Measurements from ENCODE around the gene ZC3H18. TPM values are rescaled to one million over a fixed set of nuclear protein-coding genes. Genes with fewer than 3 reads are reported as not detected.
A peak's percentile ranks its signal among the peaks of the same experiment; 100 is the strongest.

ZC3H18 gene
- total RNA-seq, 5 donors from 2014 or later (not counting 1 experiment from before 2014, with no cell fraction given), result 87.0 to 111 (median 91.5) TPM

DNA sequence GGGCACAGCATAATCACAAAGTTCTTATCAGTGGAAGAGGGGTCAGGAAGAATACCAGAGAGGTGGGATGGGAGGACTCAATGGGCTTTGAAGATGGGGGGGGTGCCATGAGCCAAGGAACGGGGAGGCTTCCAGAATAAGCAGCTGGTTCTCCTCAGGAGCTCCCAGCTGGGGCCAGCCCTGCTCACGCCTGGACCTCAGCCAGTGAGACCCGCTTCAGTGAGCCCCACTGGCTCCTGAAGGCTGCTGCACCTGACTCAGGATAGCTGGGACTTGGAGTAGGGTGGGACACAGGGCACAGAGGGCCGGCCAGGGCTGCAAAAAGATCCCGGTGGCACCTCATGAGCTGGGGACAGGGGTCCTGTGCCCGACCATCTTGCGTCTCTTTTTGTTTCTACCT lies 24.4 kb upstream of the ZC3H18 start:
- 37% methylated on average over 2 of the region's 7 CpGs for WGBS (ENCODE audit: insufficient coverage)
- H3K27ac Mint-ChIP-seq, result no peak overlapping the region
- H3K9me3 Mint-ChIP-seq, result peaks cover 4 to 7% (median 6%) of the 10 kb centered on the region in 3 donors
- DNase-seq, result no peak
- no peak for ATAC-seq (replicated peaks in 1 of 4)
- H3K9me3 ChIP-seq, result no peaks in the 10 kb centered on the region
- no peaks in the 10 kb centered on the region for H3K36me3 ChIP-seq (ENCODE audit: control insufficient read depth in 2 of 2, extremely low read depth in 1 of 2, insufficient read depth in 1 of 2, low read length in 1 of 2)
- H3K36me3 Mint-ChIP-seq, result peaks cover 5% of the 10 kb centered on the region
- H3K4me1 ChIP-seq (ENCODE audit: control insufficient read depth in 1 of 2, extremely low read depth in 1 of 2, insufficient read depth in 2 of 2, low read length in 2 of 2), result peaks cover 0 to 46% of the 10 kb centered on the region in 2 experiments
- H3K4me3 ChIP-seq (ENCODE audit: control insufficient read depth in 1 of 2, extremely low read depth in 1 of 2, low read length in 1 of 2), result no peak overlapping the region
- H3K27ac ChIP-seq (ENCODE audit: low read length), result no peak overlapping the region
- H3K27me3 Mint-ChIP-seq, result peaks cover 0 to 11% of the 10 kb centered on the region in 2 donors
- ChIA-PET CTCF (no interaction called here), POLR2A (no interaction called here)
- H3K4me3 Mint-ChIP-seq, result no peak overlapping the region
- H3K4me1 Mint-ChIP-seq, result peaks cover 14 to 25% (median 21%) of the 10 kb centered on the region in 3 donors
- H3K27me3 ChIP-seq (replicated peaks in 1 of 2; ENCODE audit: control insufficient read depth in 2 of 2, extremely low read depth in 1 of 2, insufficient read depth in 2 of 2, low read length in 1 of 2), result peaks cover 0 to 69% of the 10 kb centered on the region in 2 experiments

DNA sequence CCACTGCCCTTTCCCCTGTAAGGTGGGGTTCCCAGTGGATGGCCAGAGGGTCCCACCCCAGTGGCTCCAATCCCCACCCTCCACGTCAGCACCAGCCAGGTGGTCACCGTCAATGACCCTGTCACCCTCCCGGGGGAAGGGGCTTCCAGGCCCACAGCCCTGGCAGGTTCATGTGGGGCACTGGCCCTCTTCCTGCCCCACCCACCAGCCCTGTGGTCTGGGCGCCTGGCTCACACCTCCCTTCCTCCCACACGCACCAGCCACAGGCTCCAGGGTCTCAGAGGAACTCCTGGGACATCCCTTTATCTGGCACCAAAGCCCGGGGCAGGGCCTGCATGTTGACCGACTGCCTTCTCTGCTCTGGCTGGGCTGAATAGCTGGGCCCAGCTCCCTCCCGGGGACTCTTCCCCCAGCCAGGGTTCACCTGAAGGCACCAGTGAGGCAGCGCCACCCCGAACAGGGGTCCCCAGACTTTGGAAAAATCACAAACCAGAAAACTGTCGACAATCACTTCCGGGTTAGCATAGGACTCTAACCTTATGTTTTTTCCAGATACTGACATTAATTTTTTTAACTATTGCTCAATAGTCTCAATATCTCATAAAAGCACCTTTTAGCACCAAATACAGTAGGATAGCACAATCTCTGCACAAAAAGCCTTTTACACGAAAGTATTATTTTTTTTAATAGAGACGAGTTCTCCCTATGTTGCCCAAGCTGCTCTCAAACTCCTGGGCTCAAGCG lies 21.9 kb upstream of the ZC3H18 start:
- Histone ChIP-seq H3K27me3 (replicated peaks in 1 of 2; ENCODE audit: control insufficient read depth in 2 of 2, extremely low read depth in 1 of 2, insufficient read depth in 2 of 2, low read length in 1 of 2) (peaks cover 0 to 57% of the 10 kb centered on the region in 2 experiments), H3K27ac (ENCODE audit: low read length) (no peak overlapping the region), H3K36me3 (ENCODE audit: control insufficient read depth in 2 of 2, extremely low read depth in 1 of 2, insufficient read depth in 1 of 2, low read length in 1 of 2) (no peaks in the 10 kb centered on the region), H3K4me3 (ENCODE audit: control insufficient read depth in 1 of 2, extremely low read depth in 1 of 2, low read length in 1 of 2) (no peak overlapping the region), H3K4me1 (ENCODE audit: control insufficient read depth in 1 of 2, extremely low read depth in 1 of 2, insufficient read depth in 2 of 2, low read length in 2 of 2) (peaks cover 0 to 67% of the 10 kb centered on the region in 2 experiments), H3K9me3 (no peaks in the 10 kb centered on the region)
- ATAC-seq (replicated peaks in 1 of 4) (no peak), DNase-seq (no peak)
- Mint-ChIP-seq H3K27ac (no peak overlapping the region), H3K9me3 (peaks cover 4 to 5% (median 5%) of the 10 kb centered on the region in 3 donors), H3K4me3 (no peak overlapping the region), H3K27me3 (peaks cover 0 to 6% of the 10 kb centered on the region in 2 donors), H3K36me3 (peaks cover 4% of the 10 kb centered on the region), H3K4me1 (peaks cover 18 to 37% (median 21%) of the 10 kb centered on the region in 3 donors)
- ChIA-PET POLR2A (no interaction called here), CTCF (no interaction called here)
- WGBS (ENCODE audit: insufficient coverage), result 55% methylated on average over 11 of the region's 15 CpGs

DNA sequence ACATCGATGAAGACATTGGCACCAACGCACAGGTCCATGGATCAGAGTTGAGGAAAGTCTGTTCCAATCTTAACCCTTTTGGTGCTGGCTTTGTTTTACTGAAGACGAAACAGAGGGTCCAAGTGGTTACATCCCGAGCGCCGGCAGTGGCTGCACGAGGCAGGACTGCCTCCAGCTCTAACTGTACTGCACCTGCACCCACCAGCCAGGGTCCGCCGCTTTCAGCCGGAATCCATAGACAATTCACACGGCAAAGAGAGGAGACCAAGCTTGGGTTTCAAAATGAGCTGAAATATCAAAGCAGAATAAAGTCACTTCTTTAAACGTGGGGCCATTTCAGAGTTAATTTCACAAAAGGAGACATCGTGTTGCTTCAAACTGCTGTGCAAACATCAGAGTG lies 21.2 kb upstream of the ZC3H18 start:
- peak overlapping the region in 1 of 2 donors; percentile 88 for H3K27ac Mint-ChIP-seq
- Histone ChIP-seq H3K27me3 (replicated peaks in 1 of 2; ENCODE audit: control insufficient read depth in 2 of 2, extremely low read depth in 1 of 2, insufficient read depth in 2 of 2, low read length in 1 of 2) (peaks cover 0 to 57% of the 10 kb centered on the region in 2 experiments), H3K27ac (ENCODE audit: low read length) (no peak overlapping the region), H3K9me3 (no peaks in the 10 kb centered on the region), H3K4me3 (ENCODE audit: control insufficient read depth in 1 of 2, extremely low read depth in 1 of 2, low read length in 1 of 2) (no peak overlapping the region), H3K36me3 (ENCODE audit: control insufficient read depth in 2 of 2, extremely low read depth in 1 of 2, insufficient read depth in 1 of 2, low read length in 1 of 2) (no peaks in the 10 kb centered on the region), H3K4me1 (ENCODE audit: control insufficient read depth in 1 of 2, extremely low read depth in 1 of 2, insufficient read depth in 2 of 2, low read length in 2 of 2) (peaks cover 0 to 67% of the 10 kb centered on the region in 2 experiments)
- H3K4me1 Mint-ChIP-seq, result peaks cover 18 to 37% (median 21%) of the 10 kb centered on the region in 3 donors
- no peak for DNase-seq
- H3K4me3 Mint-ChIP-seq, result peak overlapping the region in 1 of 3 donors; percentile 80
- ChIA-PET POLR2A (no interaction called here), CTCF (interaction anchor here in 1 of 2 donors (1.4 kb wide), 1 partner anchor 21 kb away, joined by 3 read pairs; the partner anchor contains the start of gene ZC3H18)
- H3K36me3 Mint-ChIP-seq, result no peaks in the 10 kb centered on the region
- peaks cover 0 to 6% of the 10 kb centered on the region in 2 donors for H3K27me3 Mint-ChIP-seq
- no peaks in the 10 kb centered on the region for H3K9me3 Mint-ChIP-seq
- no peak for ATAC-seq (replicated peaks in 1 of 4)
- WGBS (ENCODE audit: insufficient coverage), result 88% methylated on average over 12 of the region's 13 CpGs

DNA sequence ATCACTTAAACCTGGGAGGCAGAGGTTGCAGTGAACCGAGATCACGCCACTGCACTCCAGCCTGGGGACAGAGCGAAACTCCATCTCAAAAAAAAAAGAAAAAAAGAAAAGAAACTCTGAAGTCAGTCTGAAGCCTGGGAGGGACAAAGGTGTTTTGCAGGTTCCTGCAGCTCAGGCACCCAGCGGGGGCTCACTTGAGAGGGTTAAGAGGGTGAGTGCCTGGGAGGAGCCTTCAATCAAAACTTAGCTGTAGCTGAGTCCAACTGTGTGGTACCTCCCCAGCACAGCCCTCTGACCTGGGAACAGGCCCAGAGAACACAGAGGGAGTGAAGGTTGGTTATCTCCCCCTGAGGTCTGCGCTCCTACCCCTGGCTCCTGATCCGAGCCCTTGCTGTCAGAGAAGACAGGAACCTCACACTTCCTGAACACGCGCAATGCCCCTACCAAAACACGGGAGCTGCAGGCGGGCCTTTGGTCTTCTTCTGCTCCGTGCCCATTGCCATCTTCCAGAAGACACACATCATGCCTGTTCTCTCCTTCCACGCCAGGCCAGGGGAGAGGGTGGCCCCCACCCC lies 20.4 kb upstream of the ZC3H18 start:
- peaks cover 0 to 56% of the 10 kb centered on the region in 2 experiments for H3K27me3 ChIP-seq (replicated peaks in 1 of 2; ENCODE audit: control insufficient read depth in 2 of 2, extremely low read depth in 1 of 2, insufficient read depth in 2 of 2, low read length in 1 of 2)
- WGBS (ENCODE audit: insufficient coverage), result 24% methylated on average over 9 of the region's 12 CpGs
- Mint-ChIP-seq H3K36me3 (no peaks in the 10 kb centered on the region), H3K4me3 (peak overlapping the region; percentile 64 to 80 (median 68)), H3K9me3 (no peaks in the 10 kb centered on the region), H3K27ac (peak overlapping the region; percentile 86 to 88), H3K27me3 (peaks cover 0 to 6% of the 10 kb centered on the region in 2 donors), H3K4me1 (peaks cover 18 to 37% (median 21%) of the 10 kb centered on the region in 3 donors)
- DNase-seq (no peak), ATAC-seq (replicated peaks in 1 of 4) (peak in 2 of 4 experiments; percentile 49 to 68)
- H3K9me3 ChIP-seq, result no peaks in the 10 kb centered on the region
- no peak overlapping the region for H3K4me3 ChIP-seq (ENCODE audit: control insufficient read depth in 1 of 2, extremely low read depth in 1 of 2, low read length in 1 of 2)
- peaks cover 0 to 67% of the 10 kb centered on the region in 2 experiments for H3K4me1 ChIP-seq (ENCODE audit: control insufficient read depth in 1 of 2, extremely low read depth in 1 of 2, insufficient read depth in 2 of 2, low read length in 2 of 2)
- no peaks in the 10 kb centered on the region for H3K36me3 ChIP-seq (ENCODE audit: control insufficient read depth in 2 of 2, extremely low read depth in 1 of 2, insufficient read depth in 1 of 2, low read length in 1 of 2)
- CTCF ChIA-PET, result interaction anchor here in 1 of 2 donors (0.5 to 1.4 kb wide), 2 partner anchors 21 to 657 kb away, joined by 3 to 6 read pairs; partner anchors contain the start of gene ZC3H18
- H3K27ac ChIP-seq (ENCODE audit: low read length), result no peak overlapping the region
- POLR2A ChIA-PET, result no interaction called here

DNA sequence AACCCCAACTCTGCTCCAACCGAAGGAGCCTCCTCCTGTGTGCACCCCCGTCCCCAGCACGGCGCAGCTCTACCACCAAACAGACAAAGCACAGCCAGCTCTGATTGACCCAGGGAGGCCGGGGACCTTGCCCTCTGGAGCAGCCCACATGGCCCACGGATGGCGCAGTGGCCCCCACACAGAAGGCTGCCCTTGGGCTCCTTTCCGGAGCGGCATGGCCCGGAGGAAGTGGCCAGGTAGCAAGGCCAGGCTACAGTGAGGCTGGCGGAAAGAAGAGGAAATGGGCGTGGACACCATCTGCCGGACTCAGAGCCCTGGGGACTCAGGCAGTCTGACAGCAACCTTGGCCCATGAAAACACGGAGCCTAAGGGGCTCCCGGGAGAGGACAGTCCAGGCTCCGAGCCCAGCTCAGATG lies 19.9 kb upstream of the ZC3H18 start:
- H3K4me1 Mint-ChIP-seq, result peaks cover 18 to 37% (median 21%) of the 10 kb centered on the region in 3 donors
- no peaks in the 10 kb centered on the region for H3K36me3 ChIP-seq (ENCODE audit: control insufficient read depth in 2 of 2, extremely low read depth in 1 of 2, insufficient read depth in 1 of 2, low read length in 1 of 2)
- ATAC-seq (replicated peaks in 1 of 4) (peak in 2 of 4 experiments; percentile 83 to 93), DNase-seq (peak in 3 of 35 experiments; percentile 23 to 54 (median 53))
- ChIA-PET CTCF (interaction anchor here in 1 of 2 donors (1.4 kb wide), 1 partner anchor 20 kb away, joined by 3 read pairs; the partner anchor contains the start of gene ZC3H18), POLR2A (no interaction called here)
- peaks cover 0 to 6% of the 10 kb centered on the region in 2 donors for H3K27me3 Mint-ChIP-seq
- H3K4me3 Mint-ChIP-seq, result peak overlapping the region; percentile 64 to 80 (median 68)
- peaks cover 0 to 55% of the 10 kb centered on the region in 2 experiments for H3K27me3 ChIP-seq (replicated peaks in 1 of 2; ENCODE audit: control insufficient read depth in 2 of 2, extremely low read depth in 1 of 2, insufficient read depth in 2 of 2, low read length in 1 of 2)
- no peak overlapping the region for H3K27ac ChIP-seq (ENCODE audit: low read length)
- H3K4me3 ChIP-seq (ENCODE audit: control insufficient read depth in 1 of 2, extremely low read depth in 1 of 2, low read length in 1 of 2), result no peak overlapping the region
- H3K9me3 ChIP-seq, result no peaks in the 10 kb centered on the region
- WGBS (ENCODE audit: insufficient coverage), result 38% methylated on average over 13 of the region's 16 CpGs
- H3K27ac Mint-ChIP-seq, result peak overlapping the region; percentile 86 to 88
- H3K36me3 Mint-ChIP-seq, result no peaks in the 10 kb centered on the region
- H3K9me3 Mint-ChIP-seq, result no peaks in the 10 kb centered on the region
- peaks cover 0 to 67% of the 10 kb centered on the region in 2 experiments for H3K4me1 ChIP-seq (ENCODE audit: control insufficient read depth in 1 of 2, extremely low read depth in 1 of 2, insufficient read depth in 2 of 2, low read length in 2 of 2)

DNA sequence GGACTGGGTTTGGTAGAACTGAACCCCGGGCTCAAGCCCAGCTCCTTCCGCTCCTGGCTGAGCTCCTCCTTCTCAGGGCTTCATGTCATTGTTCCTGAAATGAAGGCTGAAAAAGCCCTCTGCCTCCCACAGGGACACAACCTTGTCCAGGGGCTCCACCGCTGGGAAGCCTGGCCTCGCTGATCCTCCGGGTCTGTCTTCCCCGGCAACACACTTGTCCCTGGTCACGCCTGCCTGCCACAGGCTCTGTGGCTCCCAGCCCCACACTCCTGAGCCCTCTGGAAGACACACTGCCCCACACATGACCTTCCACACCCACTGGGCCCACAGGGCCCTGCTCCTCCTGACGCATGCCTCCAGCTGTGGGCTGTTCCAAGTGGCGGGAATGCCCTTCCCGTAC lies 18.0 kb upstream of the ZC3H18 start:
- Mint-ChIP-seq H3K4me3 (no peak overlapping the region), H3K9me3 (no peaks in the 10 kb centered on the region), H3K27me3 (peaks cover 1 to 6% of the 10 kb centered on the region in 2 donors), H3K36me3 (no peaks in the 10 kb centered on the region), H3K4me1 (peaks cover 20 to 35% (median 21%) of the 10 kb centered on the region in 3 donors), H3K27ac (no peak overlapping the region)
- POLR2A ChIA-PET, result no interaction called here
- Histone ChIP-seq H3K27ac (ENCODE audit: low read length) (no peak overlapping the region), H3K4me1 (ENCODE audit: control insufficient read depth in 1 of 2, extremely low read depth in 1 of 2, insufficient read depth in 2 of 2, low read length in 2 of 2) (peaks cover 0 to 54% of the 10 kb centered on the region in 2 experiments), H3K4me3 (ENCODE audit: control insufficient read depth in 1 of 2, extremely low read depth in 1 of 2, low read length in 1 of 2) (no peak overlapping the region), H3K27me3 (replicated peaks in 1 of 2; ENCODE audit: control insufficient read depth in 2 of 2, extremely low read depth in 1 of 2, insufficient read depth in 2 of 2, low read length in 1 of 2) (peaks cover 0 to 50% of the 10 kb centered on the region in 2 experiments), H3K36me3 (ENCODE audit: control insufficient read depth in 2 of 2, extremely low read depth in 1 of 2, insufficient read depth in 1 of 2, low read length in 1 of 2) (no peaks in the 10 kb centered on the region), H3K9me3 (no peaks in the 10 kb centered on the region)
- 95% methylated on average over 10 of the region's 10 CpGs for WGBS (ENCODE audit: insufficient coverage)
- CTCF ChIA-PET, result no interaction called here
- ATAC-seq (replicated peaks in 1 of 4), result no peak
- DNase-seq, result no peak

Data from T-cell (primary cell).